Transverse colon (tissue), 4 donors: ENCODE results near the gene RABGAP1. TPM values are rescaled to one million over a fixed set of nuclear protein-coding genes. Genes with fewer than 3 reads are reported as not detected.

Experiments
- DNase-seq: peaks from one replicate; pipeline ENCODE4 v3.0.0-alpha.2; 2019
- H3K27ac ChIP-seq, 4 donors: fragments of 200-600 bp; sonication (generic); 2 replicates each; pipeline ENCODE4 v1.5.1; 2016 to 2018; ENCODE audit warnings: inconsistent platforms in 4 of 4
- H3K27me3 ChIP-seq: fragments of 200-600 bp; sonication (generic); 2 replicates; pipeline ENCODE4 v1.5.1; 2017; ENCODE audit warnings: inconsistent platforms
- H3K36me3 ChIP-seq, 4 donors: fragments of 200-600 bp; sonication (generic); 2 replicates each; pipeline ENCODE4 v1.5.1; 2017 to 2019; ENCODE audit warnings: inconsistent platforms in 4 of 4
- H3K4me1 ChIP-seq, 4 donors: fragments of 200-600 bp; sonication (generic); 2 replicates each; pipeline ENCODE4 v1.5.1; 2017 to 2020; ENCODE audit warnings: inconsistent platforms in 4 of 4
- H3K4me3 ChIP-seq, 4 donors: fragments of 200-600 bp; sonication (generic); 1 replicate in 1 of 4; 2 replicates in 3 of 4; pipeline versions ENCODE4 v1.5.1 to v1.6.1; 2017 to 2019; ENCODE audit warnings: inconsistent platforms in 4 of 4
- H3K9me3 ChIP-seq, 2 donors: fragments of 200-600 bp; sonication (generic); 2 replicates each; pipeline ENCODE4 v1.5.1; 2017 to 2019; ENCODE audit warnings: inconsistent platforms in 2 of 2
- EP300 ChIP-seq: sonication (generic); formaldehyde crosslinking; IDR thresholded peaks from one replicate; pipeline ENCODE4 v1.6.1; 2017; ENCODE audit warnings: antibody characterized with exemption, low read depth
- POLR2A ChIP-seq: fragments of 450-650 bp; IDR thresholded peaks from one replicate; pipeline ENCODE4 v1.6.1; 2016; ENCODE audit warnings: antibody characterized with exemption, mild to moderate bottlenecking, moderate library complexity
- POLR2AphosphoS5 ChIP-seq, 3 donors: sonication (generic); formaldehyde crosslinking; IDR thresholded peaks; one replicate each; pipeline ENCODE4 v1.6.1; 2016; ENCODE audit warnings: antibody characterized with exemption in 3 of 3
- WGBS, 2 donors: methylation state at CpG; one replicate each; pipeline ENCODE4 v1.1.5; 2018; ENCODE audit warnings: low coverage in 1 of 2; 5-methylcytosine and 5-hydroxymethylcytosine counted together
- in situ Hi-C, 4 donors: fragments of 200-750 bp; cut with MboI; loops; one replicate each; pipeline versions ENCODE4 v1.15.0 to v1.15.1; 2017; ENCODE audit warnings: low sequenced_read_pairs in 3 of 4, low pct_ligation_motif_present in 1 of 4, low pct_unique_long_range_greater_than_20kb in 1 of 4
- intact Hi-C: fragments of 100-400 bp; cut with DNase I; formaldehyde crosslinking; loops from one replicate; pipeline ENCODE4 v1.15.1; 2023; ENCODE audit warnings: low total_unique reads
- total RNA-seq, 4 donors: library from RNA; depleted of rRNA; stranded (reverse); fragments of >200 nt; gene quantifications; one replicate each; pipeline ENCODE4 v1.1.0, GENCODE V29; 2016
- TF ChIP-seq, protein P1 (sequence below), 5 experiments: fragments of 200-600 bp in 3 of 5; fragments of 450-650 bp in 2 of 5; sonication (generic) in 3 of 5; IDR thresholded peaks; 1 replicate in 2 of 5; 2 replicates in 3 of 5; pipeline ENCODE4 v1.5.1; 2016 to 2017; ENCODE audit warnings: antibody characterized with exemption in 5 of 5, inconsistent platforms in 3 of 5, mild to moderate bottlenecking in 2 of 5, moderate library complexity in 1 of 5

The RABGAP1 gene
- total RNA-seq, 4 donors from 2014 or later: 56.1 to 114 (median 88.9) TPM

GRCh38 chr9:123044586-123044985, 103.8 kb downstream of the RABGAP1 start:
- no peaks in the 10 kb centered on the region for H3K27me3 ChIP-seq
- 69 to 76% methylated on average over 4 of the region's 4 CpGs for WGBS, 2 donors
- H3K36me3 ChIP-seq: no peaks in the 10 kb centered on the region
- DNase-seq: no peak
- TF ChIP-seq, protein P1, sequence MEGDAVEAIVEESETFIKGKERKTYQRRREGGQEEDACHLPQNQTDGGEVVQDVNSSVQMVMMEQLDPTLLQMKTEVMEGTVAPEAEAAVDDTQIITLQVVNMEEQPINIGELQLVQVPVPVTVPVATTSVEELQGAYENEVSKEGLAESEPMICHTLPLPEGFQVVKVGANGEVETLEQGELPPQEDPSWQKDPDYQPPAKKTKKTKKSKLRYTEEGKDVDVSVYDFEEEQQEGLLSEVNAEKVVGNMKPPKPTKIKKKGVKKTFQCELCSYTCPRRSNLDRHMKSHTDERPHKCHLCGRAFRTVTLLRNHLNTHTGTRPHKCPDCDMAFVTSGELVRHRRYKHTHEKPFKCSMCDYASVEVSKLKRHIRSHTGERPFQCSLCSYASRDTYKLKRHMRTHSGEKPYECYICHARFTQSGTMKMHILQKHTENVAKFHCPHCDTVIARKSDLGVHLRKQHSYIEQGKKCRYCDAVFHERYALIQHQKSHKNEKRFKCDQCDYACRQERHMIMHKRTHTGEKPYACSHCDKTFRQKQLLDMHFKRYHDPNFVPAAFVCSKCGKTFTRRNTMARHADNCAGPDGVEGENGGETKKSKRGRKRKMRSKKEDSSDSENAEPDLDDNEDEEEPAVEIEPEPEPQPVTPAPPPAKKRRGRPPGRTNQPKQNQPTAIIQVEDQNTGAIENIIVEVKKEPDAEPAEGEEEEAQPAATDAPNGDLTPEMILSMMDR (IDR thresholded peaks at IDR 0.05): no peak
- TF ChIP-seq EP300: no peak
- TF ChIP-seq POLR2A: no peak
- no peak for TF ChIP-seq POLR2AphosphoS5 (IDR thresholded peaks at IDR 0.05)
- peak overlapping the region; percentile 35 to 65 (median 55) for H3K27ac ChIP-seq
- in situ Hi-C loops: no loop called here
- intact Hi-C loops: no loop called here
- no peaks in the 10 kb centered on the region for H3K9me3 ChIP-seq
- H3K4me1 ChIP-seq: peaks cover 9 to 38% (median 14%) of the 10 kb centered on the region in 4 donors
- no peak overlapping the region for H3K4me3 ChIP-seq

DNA sequence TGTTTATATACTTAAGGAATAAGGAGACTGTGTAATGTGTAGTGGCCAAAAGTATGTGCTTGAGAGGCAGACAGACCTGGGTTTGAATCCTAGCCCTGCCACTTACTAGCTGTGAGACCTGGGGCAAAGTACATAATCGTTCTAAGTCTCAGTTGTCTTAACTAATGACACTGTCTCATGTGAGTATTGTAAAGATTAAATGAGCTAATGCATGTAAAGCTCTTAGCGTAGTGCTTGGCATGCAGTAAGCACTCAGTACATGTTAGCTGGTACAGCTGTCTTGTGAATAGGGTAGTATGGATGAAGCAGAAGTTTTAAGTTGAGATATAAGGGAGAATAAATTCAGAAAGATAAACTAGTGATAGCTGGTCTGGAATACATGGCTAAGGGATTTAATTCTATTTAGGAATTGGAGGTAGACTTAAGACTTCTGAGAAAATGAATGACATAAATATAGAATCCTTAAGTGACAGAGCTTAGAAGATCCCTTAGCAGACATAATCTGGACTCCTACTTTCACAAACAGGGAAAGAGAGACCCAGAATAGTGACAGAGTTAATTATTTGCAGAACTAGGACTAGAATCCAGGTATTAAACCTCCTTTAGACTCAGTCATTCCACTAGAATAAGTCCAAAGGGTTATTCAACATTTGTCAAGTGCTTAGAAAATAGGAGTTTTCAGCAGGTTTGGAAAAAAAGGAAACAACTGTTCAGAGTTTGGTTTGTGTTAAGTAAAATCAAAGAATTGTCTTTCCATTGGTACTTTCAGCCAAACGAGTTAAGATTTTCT, 105.8 kb downstream of the RABGAP1 start:
- intact Hi-C loops (no loop called here), in situ Hi-C loops (no loop called here)
- TF ChIP-seq EP300 (no peak), POLR2AphosphoS5 (IDR thresholded peaks at IDR 0.05) (no peak), POLR2A (no peak)
- TF ChIP-seq, protein P1 (IDR thresholded peaks at IDR 0.05): no peak
- DNase-seq: no peak
- Histone ChIP-seq H3K4me1 (peaks cover 9 to 50% (median 26%) of the 10 kb centered on the region in 4 donors), H3K36me3 (no peaks in the 10 kb centered on the region), H3K27ac (peak overlapping the region; percentile 35 to 65 (median 55)), H3K9me3 (no peaks in the 10 kb centered on the region), H3K4me3 (no peak overlapping the region), H3K27me3 (no peaks in the 10 kb centered on the region)
- 36 to 68% methylated on average over 3 of the region's 3 CpGs for WGBS, 2 donors

GRCh38 chr9:123048748-123049147, 107.9 kb downstream of the RABGAP1 start:
- Histone ChIP-seq H3K27ac (peak overlapping the region; percentile 67 to 77 (median 71)), H3K36me3 (no peaks in the 10 kb centered on the region), H3K4me3 (no peak overlapping the region), H3K4me1 (peaks cover 9 to 64% (median 34%) of the 10 kb centered on the region in 4 donors), H3K27me3 (no peaks in the 10 kb centered on the region), H3K9me3 (no peaks in the 10 kb centered on the region)
- WGBS, 2 donors: 19% methylated on average over 2 of the region's 2 CpGs
- no peak for DNase-seq
- TF ChIP-seq, protein P1 (IDR thresholded peaks at IDR 0.05): no peak
- TF ChIP-seq EP300: no peak
- peak in 1 of 3 donors; percentile 11 for TF ChIP-seq POLR2AphosphoS5 (IDR thresholded peaks at IDR 0.05)
- in situ Hi-C loops: no loop called here
- intact Hi-C loops: no loop called here

DNA sequence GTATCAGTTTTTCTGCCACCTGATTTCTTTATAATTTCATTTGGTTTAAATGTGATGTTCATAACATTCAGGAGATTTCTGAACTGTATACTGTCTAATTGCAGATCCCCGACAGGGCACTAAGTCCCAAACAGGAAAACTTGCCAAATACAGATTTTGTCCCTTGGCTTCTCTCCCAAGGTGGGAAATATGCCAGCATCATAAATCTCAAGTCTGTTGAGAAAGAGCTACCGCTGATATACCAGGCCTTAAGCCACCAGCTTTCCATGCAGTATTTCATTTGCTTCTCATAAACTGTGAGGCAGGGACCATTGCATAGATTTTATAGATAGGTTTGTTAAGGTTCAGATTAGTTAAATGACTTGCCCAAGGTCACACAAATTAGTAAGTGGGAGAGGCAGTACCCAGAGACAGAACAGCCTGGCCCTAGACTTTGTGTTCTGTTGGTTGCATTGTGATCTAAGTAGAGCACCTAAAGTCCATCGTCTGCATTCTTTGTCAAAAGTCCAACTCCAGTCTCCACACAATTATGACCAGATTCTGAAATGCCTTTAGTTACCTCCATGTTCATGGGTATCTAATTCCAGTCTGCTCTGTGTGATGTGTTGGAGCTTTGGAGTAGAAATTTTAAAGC, 108.9 kb downstream of the RABGAP1 start:
- Histone ChIP-seq H3K4me3 (no peak overlapping the region), H3K27me3 (no peaks in the 10 kb centered on the region), H3K36me3 (peaks cover 0 to 1% (median 0%) of the 10 kb centered on the region in 4 donors), H3K27ac (peak overlapping the region; percentile 67 to 77 (median 71)), H3K9me3 (no peaks in the 10 kb centered on the region), H3K4me1 (peaks cover 9 to 65% (median 34%) of the 10 kb centered on the region in 4 donors)
- 24 to 30% methylated on average over 2 to 3 of the region's 3 CpGs for WGBS, 2 donors
- intact Hi-C loops (no loop called here), in situ Hi-C loops (no loop called here)
- TF ChIP-seq, protein P1 (IDR thresholded peaks at IDR 0.05): no peak
- no peak for TF ChIP-seq POLR2A
- peak; percentile 49 for TF ChIP-seq EP300
- TF ChIP-seq POLR2AphosphoS5 (IDR thresholded peaks at IDR 0.05): peak in 2 of 3 donors; percentile 59 to 68
- peak; percentile 38 for DNase-seq
